ENCODE results near the gene SH3PXD2A. TPM values are rescaled to one million over a fixed set of nuclear protein-coding genes. Genes with fewer than 3 reads are reported as not detected.

The SH3PXD2A gene
- total RNA-seq, 4 donors from 2014 or later, result 9.4 to 20.6 (median 11.2) TPM

- WGBS, 2 donors, result 21 to 23% methylated on average over 7 to 8 of the region's 8 CpGs
- no peak overlapping the region for H3K27ac ChIP-seq
- TF ChIP-seq POLR2A (IDR thresholded peaks at IDR 0.05), result no peak
- TF ChIP-seq CTCF (IDR thresholded peaks at IDR 0.05), result peak; percentile 89 to 98 (median 94)
Observed at GRCh38 chr10:103685880-103686669, 169.3 kb downstream of the SH3PXD2A start.

GRCh38 chr10:103683851-103684250, 171.5 kb downstream of the SH3PXD2A start:
- Histone ChIP-seq H3K4me1 (no peaks in the 10 kb centered on the region), H3K9me3 (no peaks in the 10 kb centered on the region), H3K27me3 (no peaks in the 10 kb centered on the region), H3K27ac (no peak overlapping the region), H3K4me3 (replicated peaks in 1 of 3) (no peak overlapping the region), H3K36me3 (no peaks in the 10 kb centered on the region)
- 88 to 96% methylated on average over 3 to 4 of the region's 4 CpGs for WGBS, 2 donors
- TF ChIP-seq POLR2A (IDR thresholded peaks at IDR 0.05), result no peak
- no peak for TF ChIP-seq CTCF (IDR thresholded peaks at IDR 0.05)
- no peak for DNase-seq
- intact Hi-C loops (cut with DNase I), result loop anchor here (10.0 kb wide), 1 partner anchor 269 kb away; no protein-coding TSS in a partner anchor

More at GRCh38 chr10:103685880-103686669, 169.3 kb downstream of the SH3PXD2A start:
- Histone ChIP-seq H3K36me3 (no peaks in the 10 kb centered on the region), H3K4me3 (replicated peaks in 1 of 3) (no peak overlapping the region), H3K4me1 (no peaks in the 10 kb centered on the region), H3K27me3 (no peaks in the 10 kb centered on the region), H3K9me3 (no peaks in the 10 kb centered on the region)
- intact Hi-C loops (cut with DNase I), result loop anchor here (2.0 to 10.0 kb wide), 2 partner anchors 81 to 271 kb away; no protein-coding TSS in a partner anchor
- peak; percentile 73 to 78 for DNase-seq

GRCh38 chr10:103682631-103683030, 172.7 kb downstream of the SH3PXD2A start:
- no peak for TF ChIP-seq CTCF (IDR thresholded peaks at IDR 0.05)
- DNase-seq, result no peak
- intact Hi-C loops (cut with DNase I), result loop anchor here (10.0 kb wide), 1 partner anchor 268 kb away; no protein-coding TSS in a partner anchor
- Histone ChIP-seq H3K36me3 (no peaks in the 10 kb centered on the region), H3K4me1 (peaks cover 4 to 9% of the 10 kb centered on the region in 2 donors), H3K27me3 (no peaks in the 10 kb centered on the region), H3K4me3 (replicated peaks in 1 of 3) (no peak overlapping the region), H3K9me3 (no peaks in the 10 kb centered on the region), H3K27ac (no peak overlapping the region)
- 86 to 91% methylated on average over 12 of the region's 12 CpGs for WGBS, 2 donors

GRCh38 chr10:103681617-103682399, 173.6 kb downstream of the SH3PXD2A start:
- no peak overlapping the region for H3K27ac ChIP-seq
- 88 to 89% methylated on average over 25 to 28 of the region's 29 CpGs for WGBS, 2 donors

More at GRCh38 chr10:103681617-103682399, 173.6 kb downstream of the SH3PXD2A start:
- Histone ChIP-seq H3K27me3 (no peaks in the 10 kb centered on the region), H3K36me3 (no peaks in the 10 kb centered on the region), H3K4me1 (peaks cover 4 to 11% of the 10 kb centered on the region in 2 donors), H3K9me3 (no peaks in the 10 kb centered on the region), H3K4me3 (replicated peaks in 1 of 3) (no peak overlapping the region)
- no peak for TF ChIP-seq POLR2A (IDR thresholded peaks at IDR 0.05)
- no peak for TF ChIP-seq CTCF (IDR thresholded peaks at IDR 0.05)
- intact Hi-C loops (cut with DNase I), result loop anchor here (10.0 kb wide), 1 partner anchor 267 kb away; no protein-coding TSS in a partner anchor
- DNase-seq, result no peak
